GM12801 (cell line): ENCODE data around the gene TTLL11.

ENCODE experiments used
- CTCF ChIP-seq: IDR thresholded peaks from one replicate; pipeline ENCODE4 v1.5.1; 2011; ENCODE audit warnings: control low read depth; ENCODE audit not compliant: insufficient read length; ENCODE audit errors: extremely low read depth

Gene TTLL11

GRCh38 chr9:121772600-121773285 lies 320.4 kb downstream of the TTLL11 start:
- TF ChIP-seq CTCF, result no peak
